Fibroblast of villous mesenchyme (primary cell): ENCODE measurements around the gene MYBPC3. TPM values are rescaled to one million over a fixed set of nuclear protein-coding genes. Genes with fewer than 3 reads are reported as not detected.

Experiments used
- DNase-seq: peaks from one replicate; pipeline ENCODE4 v3.0.0-alpha.2; 2010; ENCODE audit warnings: low read depth
- H3K4me3 ChIP-seq: 2 replicates; pipeline ENCODE4 v1.5.1; 2011; ENCODE audit warnings: low read depth, mild to moderate bottlenecking, low read length
- CTCF ChIP-seq: IDR thresholded peaks from 2 replicates; pipeline ENCODE4 v1.5.1; 2012; ENCODE audit warnings: low read depth, mild to moderate bottlenecking, low read length; ENCODE audit not compliant: insufficient read depth
- total RNA-seq: library from RNA; depleted of rRNA; stranded (reverse); fragments of >200 nt; gene quantifications from 2 replicates; pipeline ENCODE4 v1.2.3, GENCODE V29; 2012

MYBPC3 gene
- total RNA-seq, 1 donor = not detected

- H3K4me3 ChIP-seq = peak overlapping the region; percentile 43
- peak; percentile 91 for TF ChIP-seq CTCF
- DNase-seq = peak; percentile 94
Measured at GRCh38 chr11:47355283-47356128, 3.0 kb upstream of the MYBPC3 start.

GRCh38 chr11:47354913-47355282 is 2.4 kb upstream of the MYBPC3 start:
- no peak for TF ChIP-seq CTCF
- DNase-seq = no peak
- peak overlapping the region; percentile 23 for H3K4me3 ChIP-seq

GRCh38 chr11:47353978-47354774 is 1.7 kb upstream of the MYBPC3 start:
- no peak for DNase-seq
- no peak for TF ChIP-seq CTCF
- no peak overlapping the region for H3K4me3 ChIP-seq

GRCh38 chr11:47351156-47352126 is 1.1 kb downstream of the MYBPC3 start:
- no peak overlapping the region for H3K4me3 ChIP-seq
- DNase-seq = no peak
- no peak for TF ChIP-seq CTCF

GRCh38 chr11:47350315-47350714 is 2.2 kb downstream of the MYBPC3 start:
- no peak for TF ChIP-seq CTCF
- no peak for DNase-seq
- no peak overlapping the region for H3K4me3 ChIP-seq

- DNase-seq = no peak
- no peak for TF ChIP-seq CTCF
- H3K4me3 ChIP-seq = no peak overlapping the region
Measured at GRCh38 chr11:47349521-47350095, 2.9 kb downstream of the MYBPC3 start.
